GM12878 (cell line): Measurements from ENCODE around the gene ROBO4.

Experiments used
- CBFB ChIP-seq: IDR thresholded peaks from 2 replicates; pipeline ENCODE4 v1.6.1; 2016; ENCODE audit warnings: antibody characterized with exemption, low read depth
- CREM ChIP-seq: IDR thresholded peaks from 2 replicates; pipeline ENCODE4 v1.6.1; 2014; ENCODE audit warnings: antibody characterized with exemption, low read depth
- EP300 ChIP-seq, 2 experiments: fragments of 150-350 bp in 1 of 2; IDR thresholded peaks; 2 replicates each; pipeline ENCODE4 v1.6.1; 2011 to 2012; ENCODE audit warnings: low read depth in 2 of 2, low read length in 2 of 2, borderline replicate concordance in 1 of 2, improper control_type of control experiment in 1 of 2, inconsistent platforms in 1 of 2; ENCODE audit not compliant: control insufficient read depth in 1 of 2
- ETV6 ChIP-seq, 2 experiments: fragments of 450-650 bp in 1 of 2; IDR thresholded peaks in 1 of 2; conservative IDR thresholded peaks in 1 of 2; 2 replicates each; pipeline ENCODE4 v1.6.1; 2014; ENCODE audit warnings: antibody characterized with exemption in 1 of 2, borderline replicate concordance in 1 of 2, low read depth in 1 of 2, mild to moderate bottlenecking in 1 of 2, moderate library complexity in 1 of 2
- EZH2 ChIP-seq: IDR thresholded peaks from 2 replicates; pipeline ENCODE4 v1.6.1; 2012; ENCODE audit warnings: low read depth, mild to moderate bottlenecking, control low read depth, inconsistent platforms, low read length, borderline replicate concordance; ENCODE audit not compliant: control insufficient read depth
- MAX ChIP-seq: IDR thresholded peaks from 2 replicates; pipeline ENCODE4 v1.6.1; 2012; ENCODE audit warnings: low read depth, low read length, improper control_type of control experiment
- PKNOX1 ChIP-seq: fragments of 450-650 bp; IDR thresholded peaks from 2 replicates; pipeline ENCODE4 v1.6.1; 2016; ENCODE audit warnings: mild to moderate bottlenecking
- POLR2A ChIP-seq: IDR thresholded peaks from 2 replicates; pipeline ENCODE4 v1.6.1; 2011; ENCODE audit warnings: low read depth, mild to moderate bottlenecking, low read length
- POLR2AphosphoS5 ChIP-seq: IDR thresholded peaks from 2 replicates; pipeline ENCODE4 v1.6.1; 2011; ENCODE audit warnings: mild to moderate bottlenecking, low read length, inconsistent platforms
- RCOR1 ChIP-seq: conservative IDR thresholded peaks from 2 replicates; pipeline ENCODE4 v1.6.1; 2012; ENCODE audit warnings: low read depth, low read length, improper control_type of control experiment
- RFX5 ChIP-seq: IDR thresholded peaks from 2 replicates; pipeline ENCODE4 v1.6.1; 2011; ENCODE audit warnings: low read depth, low read length, improper control_type of control experiment
- ZBTB40 ChIP-seq: fragments of 450-650 bp; IDR thresholded peaks from 2 replicates; pipeline ENCODE4 v1.6.1; 2016; ENCODE audit warnings: mild to moderate bottlenecking, moderate library complexity, borderline replicate concordance
- TF ChIP-seq, protein P1 (sequence below), 3 experiments: IDR thresholded peaks in 2 of 3; conservative IDR thresholded peaks in 1 of 3; 2 replicates each; pipeline ENCODE4 v1.5.1; 2011; ENCODE audit warnings: low read depth in 3 of 3, low read length in 3 of 3, mild to moderate bottlenecking in 3 of 3, control low read depth in 2 of 3, moderate library complexity in 2 of 3, inconsistent platforms in 1 of 3, mixed read lengths in 1 of 3; ENCODE audit not compliant: control insufficient read depth in 2 of 3, insufficient read depth in 1 of 3; ENCODE audit errors: extremely low read depth in 1 of 3

GRCh38 chr11:124902616-124903015, 5.0 kb upstream of the ROBO4 start:
- TF ChIP-seq RFX5 (no peak), ZBTB40 (no peak), PKNOX1 (no peak), EZH2 (no peak), EP300 (IDR thresholded peaks at IDR 0.05; ENCODE audit: borderline replicate concordance in 1 of 2, control insufficient read depth in 1 of 2, low read depth in 2 of 2, low read length in 2 of 2) (no peak), CREM (no peak), POLR2AphosphoS5 (no peak), RCOR1 (no peak), ETV6 (conservative IDR thresholded peaks at IDR 0.05 in 1 of 2, IDR thresholded peaks at IDR 0.05 in 1 of 2; ENCODE audit: borderline replicate concordance in 1 of 2, low read depth in 1 of 2) (no peak), CBFB (no peak), MAX (no peak), POLR2A (no peak)
- TF ChIP-seq, protein P1, sequence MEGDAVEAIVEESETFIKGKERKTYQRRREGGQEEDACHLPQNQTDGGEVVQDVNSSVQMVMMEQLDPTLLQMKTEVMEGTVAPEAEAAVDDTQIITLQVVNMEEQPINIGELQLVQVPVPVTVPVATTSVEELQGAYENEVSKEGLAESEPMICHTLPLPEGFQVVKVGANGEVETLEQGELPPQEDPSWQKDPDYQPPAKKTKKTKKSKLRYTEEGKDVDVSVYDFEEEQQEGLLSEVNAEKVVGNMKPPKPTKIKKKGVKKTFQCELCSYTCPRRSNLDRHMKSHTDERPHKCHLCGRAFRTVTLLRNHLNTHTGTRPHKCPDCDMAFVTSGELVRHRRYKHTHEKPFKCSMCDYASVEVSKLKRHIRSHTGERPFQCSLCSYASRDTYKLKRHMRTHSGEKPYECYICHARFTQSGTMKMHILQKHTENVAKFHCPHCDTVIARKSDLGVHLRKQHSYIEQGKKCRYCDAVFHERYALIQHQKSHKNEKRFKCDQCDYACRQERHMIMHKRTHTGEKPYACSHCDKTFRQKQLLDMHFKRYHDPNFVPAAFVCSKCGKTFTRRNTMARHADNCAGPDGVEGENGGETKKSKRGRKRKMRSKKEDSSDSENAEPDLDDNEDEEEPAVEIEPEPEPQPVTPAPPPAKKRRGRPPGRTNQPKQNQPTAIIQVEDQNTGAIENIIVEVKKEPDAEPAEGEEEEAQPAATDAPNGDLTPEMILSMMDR (IDR thresholded peaks at IDR 0.05 in 2 of 3, conservative IDR thresholded peaks at IDR 0.05 in 1 of 3; ENCODE audit: control insufficient read depth in 2 of 3, extremely low read depth in 1 of 3, insufficient read depth in 1 of 3, low read depth in 3 of 3, low read length in 3 of 3), result no peak
